AG04450 (cell line): ENCODE results near the gene CD34. TPM values are rescaled to one million over a fixed set of nuclear protein-coding genes. Genes with fewer than 3 reads are reported as not detected.

Experiments
- CTCF ChIA-PET: fragments of 300-600, 350-600 bp; formaldehyde crosslinking; extraction: SDS; loops from one replicate; lab custom pipeline; 2022; ENCODE audit warnings: antibody characterized with exemption, inconsistent platforms; lab: Charles Lee
- POLR2A ChIA-PET: fragments of 350-600 bp; formaldehyde crosslinking; extraction: SDS; loops from one replicate; lab custom pipeline; 2021; ENCODE audit warnings: antibody characterized with exemption, inconsistent platforms; lab: Yijun Ruan, JAX
- DNase-seq: peaks from one replicate; pipeline ENCODE4 v3.0.0-alpha.2; 2011; ENCODE audit warnings: low read depth, low spot score
- H3K27ac ChIP-seq: one replicate; pipeline ENCODE4 v1.5.1; 2012; ENCODE audit warnings: low read depth, low read length, control low read depth
- H3K27me3 ChIP-seq: one replicate; pipeline ENCODE4 v1.6.0; 2012; ENCODE audit warnings: low read length; ENCODE audit not compliant: control insufficient read depth, insufficient read depth
- H3K4me3 ChIP-seq: 2 replicates; pipeline ENCODE4 v1.5.1; 2011; ENCODE audit warnings: mild to moderate bottlenecking, low read depth, low read length, control low read depth
- H3K9me3 ChIP-seq: 2 replicates; pipeline ENCODE4 v1.5.1; 2012; ENCODE audit warnings: low read length; ENCODE audit not compliant: control insufficient read depth, insufficient read depth
- polyA plus RNA-seq: library from polyadenylated mRNA; depleted of rRNA; stranded (reverse); fragments of >200 nt; gene quantifications from 2 replicates; pipeline ENCODE4 v1.2.3, GENCODE V29; 2011
- TF ChIP-seq, protein P1 (sequence below): IDR thresholded peaks from 2 replicates; pipeline ENCODE4 v1.5.1; 2011; ENCODE audit warnings: low read depth, low read length, control low read depth, inconsistent platforms

CD34 gene
- polyA plus RNA-seq, 1 experiment, result 0.14 TPM

- TF ChIP-seq, protein P1, sequence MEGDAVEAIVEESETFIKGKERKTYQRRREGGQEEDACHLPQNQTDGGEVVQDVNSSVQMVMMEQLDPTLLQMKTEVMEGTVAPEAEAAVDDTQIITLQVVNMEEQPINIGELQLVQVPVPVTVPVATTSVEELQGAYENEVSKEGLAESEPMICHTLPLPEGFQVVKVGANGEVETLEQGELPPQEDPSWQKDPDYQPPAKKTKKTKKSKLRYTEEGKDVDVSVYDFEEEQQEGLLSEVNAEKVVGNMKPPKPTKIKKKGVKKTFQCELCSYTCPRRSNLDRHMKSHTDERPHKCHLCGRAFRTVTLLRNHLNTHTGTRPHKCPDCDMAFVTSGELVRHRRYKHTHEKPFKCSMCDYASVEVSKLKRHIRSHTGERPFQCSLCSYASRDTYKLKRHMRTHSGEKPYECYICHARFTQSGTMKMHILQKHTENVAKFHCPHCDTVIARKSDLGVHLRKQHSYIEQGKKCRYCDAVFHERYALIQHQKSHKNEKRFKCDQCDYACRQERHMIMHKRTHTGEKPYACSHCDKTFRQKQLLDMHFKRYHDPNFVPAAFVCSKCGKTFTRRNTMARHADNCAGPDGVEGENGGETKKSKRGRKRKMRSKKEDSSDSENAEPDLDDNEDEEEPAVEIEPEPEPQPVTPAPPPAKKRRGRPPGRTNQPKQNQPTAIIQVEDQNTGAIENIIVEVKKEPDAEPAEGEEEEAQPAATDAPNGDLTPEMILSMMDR, result no peak
- H3K4me3 ChIP-seq, result no peak overlapping the region
- H3K27ac ChIP-seq, result no peak overlapping the region
- ChIA-PET CTCF (interaction anchor here (1.6 kb wide), 1 partner anchor 24 kb away, joined by 4 read pairs; no protein-coding TSS in a partner anchor), POLR2A (no interaction called here)
- H3K9me3 ChIP-seq, result no peaks in the 10 kb centered on the region
- H3K27me3 ChIP-seq, result no peaks in the 10 kb centered on the region
- DNase-seq, result no peak
Observed at GRCh38 chr1:207853372-207853757, 57.6 kb downstream of the CD34 start.

GRCh38 chr1:207852576-207853371 is 58.2 kb downstream of the CD34 start:
- no peak for DNase-seq
- Histone ChIP-seq H3K27ac (no peak overlapping the region), H3K27me3 (no peaks in the 10 kb centered on the region), H3K4me3 (no peak overlapping the region), H3K9me3 (no peaks in the 10 kb centered on the region)
- TF ChIP-seq, protein P1, result no peak
- CTCF ChIA-PET, result interaction anchor here (1.6 kb wide), 1 partner anchor 24 kb away, joined by 4 read pairs; no protein-coding TSS in a partner anchor
- POLR2A ChIA-PET, result interaction anchor here (0.6 kb wide), 1 partner anchor 57 kb away, joined by 4 read pairs; no protein-coding TSS in a partner anchor

DNA sequence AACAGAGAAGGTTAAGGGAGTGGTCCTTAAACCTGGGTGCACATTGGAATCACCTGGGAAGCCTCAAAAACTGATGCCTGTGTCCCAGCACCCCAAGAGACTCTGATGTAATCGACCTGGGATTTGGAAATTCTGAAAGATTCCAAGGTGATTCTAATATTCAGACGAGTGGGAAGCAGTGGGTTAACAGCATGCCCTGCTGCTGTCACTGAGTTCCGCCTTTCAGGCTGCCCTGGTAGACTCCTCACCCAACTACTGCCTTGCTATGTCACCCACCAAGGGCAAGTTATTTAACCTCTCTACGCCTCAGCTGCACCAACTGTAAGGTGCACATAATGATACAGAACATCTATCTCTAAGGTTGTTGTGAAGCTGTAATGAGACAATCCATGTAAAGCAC is 59.2 kb downstream of the CD34 start:
- no peak for DNase-seq
- ChIA-PET POLR2A (no interaction called here), CTCF (interaction anchor here (0.6 to 1.6 kb wide), 2 partner anchors 23 to 111 kb away, joined by 3 to 4 read pairs; no protein-coding TSS in a partner anchor)
- no peaks in the 10 kb centered on the region for H3K27me3 ChIP-seq
- H3K27ac ChIP-seq, result no peak overlapping the region
- H3K4me3 ChIP-seq, result no peak overlapping the region
- H3K9me3 ChIP-seq, result no peaks in the 10 kb centered on the region
- TF ChIP-seq, protein P1, result no peak

DNA sequence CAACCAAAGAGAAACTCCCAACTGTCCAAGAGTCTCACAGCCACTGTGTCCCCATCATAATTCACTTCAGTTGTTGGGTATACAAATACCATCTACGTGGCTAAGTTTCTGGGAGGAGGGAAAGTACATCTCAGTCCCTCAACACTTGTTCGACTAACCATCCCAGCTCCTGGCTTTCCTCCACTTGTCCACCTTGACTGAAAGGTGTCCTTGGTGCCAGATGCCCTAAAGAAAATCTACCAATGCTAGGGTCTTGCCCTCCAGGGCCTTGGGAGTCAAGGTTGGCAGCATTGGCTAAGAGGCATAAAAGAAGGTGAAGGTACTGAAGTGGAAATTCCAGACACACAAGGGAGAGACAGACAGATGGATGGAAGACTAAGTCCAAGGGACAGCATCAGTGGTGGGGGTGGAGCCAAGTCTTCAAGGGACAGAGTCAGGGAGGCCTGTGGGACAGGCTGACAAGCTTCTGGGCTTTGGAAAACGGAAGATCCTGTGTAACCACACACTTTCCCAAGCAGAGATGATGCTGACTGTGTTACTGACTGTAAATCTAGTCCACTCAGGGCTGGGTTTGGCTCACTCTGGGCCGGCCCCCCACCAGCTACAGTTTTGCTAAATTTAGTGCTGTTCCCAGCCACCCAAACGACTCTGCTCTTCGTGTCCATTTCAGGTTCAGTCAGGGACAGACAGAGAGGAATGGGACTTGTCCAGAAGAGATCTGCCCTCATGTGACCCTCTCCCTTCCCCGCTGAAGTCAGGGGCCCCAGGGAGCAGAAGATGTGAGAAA is 60.1 kb downstream of the CD34 start:
- Histone ChIP-seq H3K27me3 (no peaks in the 10 kb centered on the region), H3K27ac (no peak overlapping the region), H3K4me3 (no peak overlapping the region), H3K9me3 (no peaks in the 10 kb centered on the region)
- TF ChIP-seq, protein P1, result no peak
- CTCF ChIA-PET, result interaction anchor here (0.6 to 1.5 kb wide), 3 partner anchors 21 to 112 kb away, joined by 3 read pairs; no protein-coding TSS in a partner anchor
- DNase-seq, result no peak
- POLR2A ChIA-PET, result no interaction called here
